ENCODE data around the gene KRT5. TPM values are rescaled to one million over a fixed set of nuclear protein-coding genes. Genes with fewer than 3 reads are reported as not detected.

KRT5 gene
- total and polyA plus RNA-seq, 2 donors (not counting 3 experiments of a cell fraction or from before 2014, with no cell fraction given), result 0.32 to 0.86 TPM

- H3K4me2 ChIP-seq (ENCODE audit: insufficient read depth, low read length), result no peak overlapping the region
- H3K9me3 ChIP-seq (replicated peaks; ENCODE audit: control insufficient read depth, insufficient read depth, low read length), result no peaks in the 10 kb centered on the region
- H4K20me1 ChIP-seq (replicated peaks; ENCODE audit: control insufficient read depth, extremely low read depth, insufficient read depth, low read length), result no peaks in the 10 kb centered on the region
- no peaks in the 10 kb centered on the region for H3K9me1 ChIP-seq (replicated peaks; ENCODE audit: control insufficient read depth, extremely low read depth, insufficient read depth, low read length)
- H3K9ac ChIP-seq (replicated peaks; ENCODE audit: extremely low read depth, insufficient read depth, low read length), result no peak overlapping the region
- POLR2A ChIA-PET, result no interaction called here
- dilution Hi-C loops (cut with MboI; ENCODE audit: extremely low pct_ligation_motif_present, low sequenced_read_pairs), result no loop called here
- no peaks in the 10 kb centered on the region for H3K27me3 ChIP-seq (ENCODE audit: control insufficient read depth in 2 of 2, insufficient read depth in 2 of 2, low read length in 2 of 2)
- TF ChIP-seq GATA2 (IDR thresholded peaks at IDR 0.05; ENCODE audit: insufficient read depth, insufficient read length, low read depth, low read length), result no peak
- TF ChIP-seq JUN (IDR thresholded peaks at IDR 0.05; ENCODE audit: borderline replicate concordance, insufficient read depth, insufficient read length, low read depth), result no peak
- no peak for TF ChIP-seq EZH2 (IDR thresholded peaks at IDR 0.05; ENCODE audit: borderline replicate concordance, low read depth, low read length, severe bottlenecking)
- TF ChIP-seq MAX (IDR thresholded peaks at IDR 0.05; ENCODE audit: insufficient read depth, insufficient read length), result no peak
- no peak for TF ChIP-seq CTCF (IDR thresholded peaks at IDR 0.05; ENCODE audit: extremely low read depth in 1 of 2, insufficient read depth in 1 of 2, low read depth in 1 of 2, low read length in 2 of 2)
- TF ChIP-seq MYC (IDR thresholded peaks at IDR 0.05; ENCODE audit: low read depth, low read length), result no peak
- TF ChIP-seq FOS (IDR thresholded peaks at IDR 0.05; ENCODE audit: borderline replicate concordance, insufficient read depth, low read length), result no peak
- DNase-seq (ENCODE audit: low read depth, low spot score) (no peak), FAIRE-seq (no peak)
- intact Hi-C loops (cut with micrococcal nuclease), result no loop called here
- no TSS peak for BruUV-seq (replicated peaks)
- H3K4me1 ChIP-seq (ENCODE audit: control insufficient read depth, extremely low read depth, insufficient read depth, low read length), result no peaks in the 10 kb centered on the region
- H3K4me3 ChIP-seq (replicated peaks in 1 of 3; ENCODE audit: insufficient read depth in 1 of 3, low read depth in 1 of 3, low read length in 3 of 3), result no peak overlapping the region
- no peak overlapping the region for H2AFZ ChIP-seq (ENCODE audit: low read depth, low read length)
- H3K36me3 ChIP-seq (ENCODE audit: control insufficient read depth in 2 of 2, extremely low read depth in 1 of 2, insufficient read depth in 2 of 2, low read length in 2 of 2), result no peaks in the 10 kb centered on the region
- no peaks in the 10 kb centered on the region for H3K79me2 ChIP-seq (ENCODE audit: control insufficient read depth, insufficient read depth, low read length)
- CTCF ChIA-PET, result no interaction called here
- H3K27ac ChIP-seq (ENCODE audit: insufficient read depth, low read depth, low read length), result no peak overlapping the region
Observed at GRCh38 chr12:52537101-52537500, 16.9 kb upstream of the KRT5 start.
